H9 (cell line): Measurements from ENCODE around the gene SLC25A18. TPM values are rescaled to one million over a fixed set of nuclear protein-coding genes. Genes with fewer than 3 reads are reported as not detected.

Experiments
- DNase-seq: peaks from one replicate; pipeline ENCODE4 v3.0.0-alpha.2; 2017
- H2AFZ ChIP-seq: one replicate; pipeline ENCODE4 v1.6.1; 2013; ENCODE audit warnings: mild to moderate bottlenecking, low read length, control low read depth, moderate library complexity
- H2AK5ac ChIP-seq: 2 replicates; pipeline ENCODE4 v1.6.1; 2013; ENCODE audit warnings: low read length, control low read depth, mixed read lengths; ENCODE audit not compliant: insufficient read length
- H2BK120ac ChIP-seq: one replicate; pipeline ENCODE4 v1.6.1; 2013; ENCODE audit warnings: low read depth, mild to moderate bottlenecking, low read length, control low read depth, inconsistent platforms; ENCODE audit not compliant: poor library complexity, severe bottlenecking
- H2BK12ac ChIP-seq: 2 replicates; pipeline ENCODE4 v1.6.1; 2013; ENCODE audit warnings: low read length, control low read depth, mixed read lengths, low read depth; ENCODE audit not compliant: insufficient read length
- H2BK15ac ChIP-seq: 2 replicates; pipeline ENCODE4 v1.6.1; 2013; ENCODE audit warnings: low read depth, low read length, control low read depth
- H2BK20ac ChIP-seq: one replicate; pipeline ENCODE4 v1.6.1; 2013; ENCODE audit warnings: low read depth, mild to moderate bottlenecking, low read length, control low read depth, inconsistent platforms; ENCODE audit not compliant: poor library complexity, severe bottlenecking
- H2BK5ac ChIP-seq: 2 replicates; pipeline ENCODE4 v1.6.1; 2013; ENCODE audit warnings: low read length, control low read depth, mixed read lengths; ENCODE audit not compliant: insufficient read length
- H3K14ac ChIP-seq: 2 replicates; pipeline ENCODE4 v1.6.1; 2013; ENCODE audit warnings: low read length, control low read depth; ENCODE audit not compliant: insufficient read depth
- H3K18ac ChIP-seq: 2 replicates; pipeline ENCODE4 v1.6.1; 2013; ENCODE audit warnings: low read depth, mild to moderate bottlenecking, mixed read lengths, low read length, control low read depth; ENCODE audit not compliant: insufficient read length
- H3K23ac ChIP-seq: 2 replicates; pipeline ENCODE4 v1.6.1; 2013; ENCODE audit warnings: low read length, control low read depth, mixed read lengths, low read depth; ENCODE audit not compliant: insufficient read length
- H3K23me2 ChIP-seq: 2 replicates; pipeline ENCODE4 v1.6.1; 2013; ENCODE audit warnings: low read depth, mild to moderate bottlenecking, mixed read lengths, low read length, control low read depth; ENCODE audit not compliant: insufficient read length, poor library complexity, severe bottlenecking
- H3K27ac ChIP-seq: 2 replicates; pipeline ENCODE4 v1.5.1; 2013; ENCODE audit warnings: low read length, control low read depth, mixed read lengths, low read depth; ENCODE audit not compliant: insufficient read length
- H3K27me3 ChIP-seq: 2 replicates; pipeline ENCODE4 v1.6.1; 2013; ENCODE audit warnings: low read length, control low read depth, inconsistent platforms; ENCODE audit not compliant: insufficient read depth
- H3K4ac ChIP-seq: 2 replicates; pipeline ENCODE4 v1.6.1; 2013; ENCODE audit warnings: low read depth, mild to moderate bottlenecking, control low read depth, inconsistent platforms, low read length, moderate library complexity
- H3K4me1 ChIP-seq: 2 replicates; pipeline ENCODE4 v1.6.1; 2013; ENCODE audit warnings: low read length, control low read depth, inconsistent platforms; ENCODE audit not compliant: insufficient read depth
- H3K4me2 ChIP-seq: 2 replicates; pipeline ENCODE4 v1.6.1; 2013; ENCODE audit warnings: low read length, control low read depth, mixed read lengths; ENCODE audit not compliant: insufficient read length, insufficient read depth
- H3K56ac ChIP-seq: 2 replicates; pipeline ENCODE4 v1.6.1; 2013; ENCODE audit warnings: low read depth, mild to moderate bottlenecking, mixed read lengths, low read length, control low read depth; ENCODE audit not compliant: insufficient read length
- H3K79me1 ChIP-seq: 2 replicates; pipeline ENCODE4 v1.6.1; 2013; ENCODE audit warnings: low read depth, mild to moderate bottlenecking, moderate library complexity, low read length, control low read depth, inconsistent platforms; ENCODE audit not compliant: insufficient read depth, poor library complexity, severe bottlenecking
- H3K79me2 ChIP-seq: 2 replicates; pipeline ENCODE4 v1.6.1; 2013; ENCODE audit warnings: low read length, control low read depth, inconsistent platforms; ENCODE audit not compliant: insufficient read depth
- H3K9ac ChIP-seq: 2 replicates; pipeline ENCODE4 v1.6.1; 2013; ENCODE audit warnings: low read length, control low read depth, mixed read lengths; ENCODE audit not compliant: insufficient read length; ENCODE audit errors: extremely low read depth
- H3K9me3 ChIP-seq: one replicate; pipeline ENCODE4 v1.6.1; 2013; ENCODE audit warnings: low read depth, low read length, inconsistent platforms; ENCODE audit not compliant: control insufficient read depth
- H3T11ph ChIP-seq: one replicate; pipeline ENCODE4 v1.6.1; 2013; ENCODE audit warnings: mild to moderate bottlenecking, low read length, control low read depth, inconsistent platforms
- H4K20me1 ChIP-seq: one replicate; pipeline ENCODE4 v1.6.1; 2013; ENCODE audit not compliant: control insufficient read depth, insufficient read length, insufficient read depth
- H4K5ac ChIP-seq: 2 replicates; pipeline ENCODE4 v1.6.1; 2013; ENCODE audit warnings: low read depth, mild to moderate bottlenecking, mixed read lengths, low read length, control low read depth; ENCODE audit not compliant: insufficient read length
- H4K8ac ChIP-seq: replicated peaks from 2 replicates; pipeline ENCODE4 v1.6.1; 2013; ENCODE audit warnings: low read length, control low read depth, mixed read lengths, low read depth; ENCODE audit not compliant: insufficient read length
- H4K91ac ChIP-seq: 2 replicates; pipeline ENCODE4 v1.6.1; 2013; ENCODE audit warnings: low read depth, mild to moderate bottlenecking, moderate library complexity, mixed read lengths, low read length, control low read depth; ENCODE audit not compliant: insufficient read length
- H3K27ac Mint-ChIP-seq, 3 experiments: 2 replicates in 2 of 3; 3 replicates in 1 of 3; pipeline ENCODE4 v1.8.0; 2020 to 2021; ENCODE audit warnings: mixed read lengths in 3 of 3, mild to moderate bottlenecking in 1 of 3, moderate library complexity in 1 of 3
- H3K27me3 Mint-ChIP-seq: 2 replicates; pipeline ENCODE4 v1.8.0; 2021; ENCODE audit warnings: low read depth, mild to moderate bottlenecking, moderate library complexity, mixed read lengths
- H3K36me3 Mint-ChIP-seq, 3 experiments: 2 replicates in 2 of 3; 3 replicates in 1 of 3; pipeline ENCODE4 v1.8.0; 2020 to 2021; ENCODE audit warnings: low read depth in 3 of 3, mixed read lengths in 3 of 3; ENCODE audit not compliant: insufficient read depth in 1 of 3
- H3K4me1 Mint-ChIP-seq, 2 experiments: 2 replicates each; pipeline ENCODE4 v1.8.0; 2020; ENCODE audit warnings: mixed read lengths in 2 of 2
- H3K4me3 Mint-ChIP-seq, 2 experiments: 2 replicates in 1 of 2; 3 replicates in 1 of 2; pipeline ENCODE4 v1.8.0; 2020 to 2021; ENCODE audit warnings: mild to moderate bottlenecking in 2 of 2, mixed read lengths in 2 of 2, moderate library complexity in 1 of 2
- H3K9me3 Mint-ChIP-seq, 2 experiments: 2 replicates in 1 of 2; 3 replicates in 1 of 2; pipeline ENCODE4 v1.8.0; 2020; ENCODE audit warnings: mild to moderate bottlenecking in 2 of 2, mixed read lengths in 2 of 2, moderate library complexity in 1 of 2
- CTCF ChIP-seq: fragments of 200-600 bp; sonication (generic); conservative IDR thresholded peaks from 3 replicates; pipeline ENCODE4 v1.8.0; 2021; ENCODE audit warnings: antibody characterized with exemption, mild to moderate bottlenecking
- WGBS: extraction: QIAGEN DNeasy Blood & Tissue Kit; methylation state at CpG from one replicate; pipeline ENCODE4 v1.1.7; 2013; ENCODE audit warnings: missing lambda C conversion rate, low lambda C conversion rate, mixed read lengths; ENCODE audit not compliant: insufficient read length; ENCODE audit errors: extremely low coverage; 5-methylcytosine and 5-hydroxymethylcytosine counted together
- total RNA-seq: library from RNA; stranded (reverse); gene quantifications from 2 replicates; pipeline ENCODE4 v1.2.1, GENCODE V29; 2021

The SLC25A18 gene
- total RNA-seq, 1 experiment from 2014 or later, result 2.3 TPM

GRCh38 chr22:17603668-17604067 is 40.4 kb downstream of the SLC25A18 start:
- Histone ChIP-seq H3K27me3 (no peaks in the 10 kb centered on the region), H3K79me2 (0 out of 2 replicates have a peak, but pooled peaks cover 2% of the 10 kb centered on the region), H3K79me1 (peaks cover 3% of the 10 kb centered on the region), H2BK5ac (no peak overlapping the region), H3K14ac (no peak overlapping the region), H2BK12ac (no peak overlapping the region), H3K56ac (no peak overlapping the region), H4K5ac (no peak overlapping the region), H3T11ph (no peak overlapping the region), H3K27ac (no peak overlapping the region), H3K23me2 (no peaks in the 10 kb centered on the region), H4K91ac (no peak overlapping the region), H2BK20ac (no peak overlapping the region), H2BK15ac (no peak overlapping the region), H4K20me1 (no peaks in the 10 kb centered on the region), H3K9me3 (no peaks in the 10 kb centered on the region), H3K4me2 (no peak overlapping the region), H2AK5ac (no peak overlapping the region), H3K23ac (no peak overlapping the region), H3K9ac (no peak overlapping the region), H2AFZ (no peak overlapping the region), H4K8ac (no peak overlapping the region), H3K4ac (no peak overlapping the region), H3K18ac (no peak overlapping the region), H2BK120ac (no peak overlapping the region), H3K4me1 (no peaks in the 10 kb centered on the region)
- Mint-ChIP-seq H3K27me3 (no peaks in the 10 kb centered on the region), H3K9me3 (no peaks in the 10 kb centered on the region), H3K27ac (peak overlapping the region in 1 of 3 experiments; percentile 18; a peak in 1 of 7 replicates), H3K4me1 (no peaks in the 10 kb centered on the region), H3K4me3 (no peak overlapping the region), H3K36me3 (peaks cover 3 to 34% (median 28%) of the 10 kb centered on the region in 3 experiments; a peak in 6 of 7 replicates)
- no peak for DNase-seq
- no CpG with 5 or more reads among the region's 4 CpGs for WGBS
- no peak for TF ChIP-seq CTCF
